ENCODE measurements around the gene SEMA4F.

DNA sequence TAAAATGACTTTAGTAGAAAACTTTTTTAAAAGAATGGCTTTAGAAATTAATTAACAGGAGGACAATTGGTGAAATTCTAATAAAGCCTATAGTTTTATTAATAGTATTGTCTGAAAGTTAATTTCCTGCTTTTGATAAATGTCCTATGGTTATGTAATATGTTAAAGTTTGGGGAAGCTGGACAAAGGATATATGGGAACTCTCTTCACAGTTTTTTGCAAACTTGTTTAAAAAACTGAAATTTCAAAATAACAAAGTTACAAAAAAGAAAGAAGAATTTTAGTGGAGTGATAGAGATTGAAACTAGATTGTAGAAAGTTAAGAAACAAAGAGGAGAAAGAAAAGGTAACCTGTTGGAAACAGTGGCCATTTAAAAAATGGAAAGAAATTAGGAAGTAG, 67.3 kb downstream of the SEMA4F start:
- TF ChIP-seq, protein P1, sequence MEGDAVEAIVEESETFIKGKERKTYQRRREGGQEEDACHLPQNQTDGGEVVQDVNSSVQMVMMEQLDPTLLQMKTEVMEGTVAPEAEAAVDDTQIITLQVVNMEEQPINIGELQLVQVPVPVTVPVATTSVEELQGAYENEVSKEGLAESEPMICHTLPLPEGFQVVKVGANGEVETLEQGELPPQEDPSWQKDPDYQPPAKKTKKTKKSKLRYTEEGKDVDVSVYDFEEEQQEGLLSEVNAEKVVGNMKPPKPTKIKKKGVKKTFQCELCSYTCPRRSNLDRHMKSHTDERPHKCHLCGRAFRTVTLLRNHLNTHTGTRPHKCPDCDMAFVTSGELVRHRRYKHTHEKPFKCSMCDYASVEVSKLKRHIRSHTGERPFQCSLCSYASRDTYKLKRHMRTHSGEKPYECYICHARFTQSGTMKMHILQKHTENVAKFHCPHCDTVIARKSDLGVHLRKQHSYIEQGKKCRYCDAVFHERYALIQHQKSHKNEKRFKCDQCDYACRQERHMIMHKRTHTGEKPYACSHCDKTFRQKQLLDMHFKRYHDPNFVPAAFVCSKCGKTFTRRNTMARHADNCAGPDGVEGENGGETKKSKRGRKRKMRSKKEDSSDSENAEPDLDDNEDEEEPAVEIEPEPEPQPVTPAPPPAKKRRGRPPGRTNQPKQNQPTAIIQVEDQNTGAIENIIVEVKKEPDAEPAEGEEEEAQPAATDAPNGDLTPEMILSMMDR (optimal IDR thresholded peaks at IDR 0.05 in 1 of 3, IDR thresholded peaks at IDR 0.05 in 1 of 3, conservative IDR thresholded peaks at IDR 0.05 in 1 of 3; ENCODE audit: extremely low read depth in 1 of 3, insufficient read depth in 2 of 3, low read length in 3 of 3), result no peak
- no peak for TF ChIP-seq EZH2 (IDR thresholded peaks at IDR 0.05; ENCODE audit: low read length)

Measured in keratinocyte (primary cell).